ENCODE results near the gene PITPNC1.

The PITPNC1 gene

GRCh38 chr17:67563692-67564228 lies 186.7 kb downstream of the PITPNC1 start:
- Histone ChIP-seq H3K4me3 (replicated peaks; ENCODE audit: low read depth, low read length) (no peak overlapping the region), H3K27me3 (replicated peaks; ENCODE audit: control insufficient read depth, insufficient read depth, low read length) (no peaks in the 10 kb centered on the region), H3K36me3 (ENCODE audit: control insufficient read depth, insufficient read depth, low read length) (no peaks in the 10 kb centered on the region; the same call in 1 of the 2 replicates)
- no peak for DNase-seq (ENCODE audit: extremely low read depth, insufficient read length)
- TF ChIP-seq, protein P1, sequence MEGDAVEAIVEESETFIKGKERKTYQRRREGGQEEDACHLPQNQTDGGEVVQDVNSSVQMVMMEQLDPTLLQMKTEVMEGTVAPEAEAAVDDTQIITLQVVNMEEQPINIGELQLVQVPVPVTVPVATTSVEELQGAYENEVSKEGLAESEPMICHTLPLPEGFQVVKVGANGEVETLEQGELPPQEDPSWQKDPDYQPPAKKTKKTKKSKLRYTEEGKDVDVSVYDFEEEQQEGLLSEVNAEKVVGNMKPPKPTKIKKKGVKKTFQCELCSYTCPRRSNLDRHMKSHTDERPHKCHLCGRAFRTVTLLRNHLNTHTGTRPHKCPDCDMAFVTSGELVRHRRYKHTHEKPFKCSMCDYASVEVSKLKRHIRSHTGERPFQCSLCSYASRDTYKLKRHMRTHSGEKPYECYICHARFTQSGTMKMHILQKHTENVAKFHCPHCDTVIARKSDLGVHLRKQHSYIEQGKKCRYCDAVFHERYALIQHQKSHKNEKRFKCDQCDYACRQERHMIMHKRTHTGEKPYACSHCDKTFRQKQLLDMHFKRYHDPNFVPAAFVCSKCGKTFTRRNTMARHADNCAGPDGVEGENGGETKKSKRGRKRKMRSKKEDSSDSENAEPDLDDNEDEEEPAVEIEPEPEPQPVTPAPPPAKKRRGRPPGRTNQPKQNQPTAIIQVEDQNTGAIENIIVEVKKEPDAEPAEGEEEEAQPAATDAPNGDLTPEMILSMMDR (IDR thresholded peaks at IDR 0.05; ENCODE audit: insufficient read depth, low read length, poor library complexity, severe bottlenecking): no peak

DNA sequence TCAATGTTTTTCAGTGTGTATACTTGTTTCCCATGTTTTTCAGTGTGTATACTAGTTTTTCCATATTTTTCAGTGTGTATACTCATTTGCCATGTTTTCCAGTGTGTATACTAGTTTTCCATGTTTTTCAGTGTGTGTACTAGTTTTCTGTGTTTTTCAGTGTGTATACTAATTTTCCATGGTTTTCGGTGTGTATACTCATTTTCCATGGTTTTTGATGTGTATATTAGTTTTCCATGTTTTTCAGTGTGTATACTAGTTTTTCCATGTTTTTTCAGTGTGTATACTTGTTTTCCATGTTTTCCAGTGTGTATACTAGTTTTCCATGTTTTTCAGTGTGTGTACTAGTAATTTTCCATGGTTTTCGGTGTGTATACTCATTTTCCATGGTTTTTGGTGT lies 188.0 kb downstream of the PITPNC1 start:
- DNase-seq (ENCODE audit: extremely low read depth, insufficient read length): no peak
- Histone ChIP-seq H3K4me3 (replicated peaks; ENCODE audit: low read depth, low read length) (no peak overlapping the region), H3K27me3 (replicated peaks; ENCODE audit: control insufficient read depth, insufficient read depth, low read length) (no peaks in the 10 kb centered on the region), H3K36me3 (ENCODE audit: control insufficient read depth, insufficient read depth, low read length) (no peaks in the 10 kb centered on the region; the same call in 1 of the 2 replicates)
- TF ChIP-seq, protein P1 (IDR thresholded peaks at IDR 0.05; ENCODE audit: insufficient read depth, low read length, poor library complexity, severe bottlenecking): no peak

DNA sequence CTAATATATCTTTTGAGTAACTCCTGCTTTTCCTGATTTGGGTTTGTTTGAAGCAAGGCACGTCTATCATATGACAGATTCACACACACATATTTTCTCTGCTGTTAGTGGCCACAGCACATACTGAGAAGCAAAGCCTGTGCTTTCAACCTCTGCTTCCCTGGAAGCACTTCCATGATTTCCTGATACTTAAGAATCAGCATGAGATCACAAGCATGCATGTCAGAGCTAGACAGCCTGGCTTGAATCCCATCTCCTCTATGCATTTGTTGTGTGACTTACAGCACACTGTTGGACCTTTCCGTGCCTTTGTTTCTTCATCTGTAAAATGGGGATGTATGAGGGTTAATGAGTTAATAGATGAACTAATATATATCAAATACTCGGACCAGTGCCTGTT lies 189.6 kb downstream of the PITPNC1 start:
- TF ChIP-seq, protein P1 (IDR thresholded peaks at IDR 0.05; ENCODE audit: insufficient read depth, low read length, poor library complexity, severe bottlenecking): no peak
- Histone ChIP-seq H3K4me3 (replicated peaks; ENCODE audit: low read depth, low read length) (no peak overlapping the region), H3K36me3 (ENCODE audit: control insufficient read depth, insufficient read depth, low read length) (no peaks in the 10 kb centered on the region), H3K27me3 (replicated peaks; ENCODE audit: control insufficient read depth, insufficient read depth, low read length) (no peaks in the 10 kb centered on the region)
- DNase-seq (ENCODE audit: extremely low read depth, insufficient read length): no peak

- Histone ChIP-seq H3K27me3 (replicated peaks; ENCODE audit: control insufficient read depth, insufficient read depth, low read length) (no peaks in the 10 kb centered on the region), H3K36me3 (ENCODE audit: control insufficient read depth, insufficient read depth, low read length) (no peaks in the 10 kb centered on the region), H3K4me3 (replicated peaks; ENCODE audit: low read depth, low read length) (no peak overlapping the region)
- no peak for DNase-seq (ENCODE audit: extremely low read depth, insufficient read length)
- TF ChIP-seq, protein P1 (IDR thresholded peaks at IDR 0.05; ENCODE audit: insufficient read depth, low read length, poor library complexity, severe bottlenecking): no peak
These were observed 192.0 kb downstream of the PITPNC1 start for GRCh38 chr17:67569015-67569451.

DNA sequence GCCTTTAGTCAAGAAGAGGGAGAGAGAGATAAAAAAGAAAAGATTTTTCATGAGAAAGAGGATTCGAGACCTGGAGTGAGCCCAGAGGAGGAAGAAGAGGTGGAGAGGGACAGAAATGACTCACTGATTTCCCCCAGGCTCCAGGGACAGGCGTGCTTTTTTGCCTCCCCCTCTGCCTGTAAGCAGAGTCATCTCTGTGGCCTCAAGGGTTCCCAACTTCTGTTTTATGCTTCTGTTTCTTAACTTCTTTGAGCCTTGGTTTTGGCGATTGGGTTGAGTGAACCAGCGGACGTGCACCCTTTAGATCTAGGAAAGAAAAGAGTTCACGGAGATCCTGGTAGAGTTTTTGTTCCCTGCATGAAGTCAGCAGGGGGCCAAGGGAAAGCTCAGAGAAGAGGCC lies 192.8 kb downstream of the PITPNC1 start:
- Histone ChIP-seq H3K36me3 (ENCODE audit: control insufficient read depth, insufficient read depth, low read length) (no peaks in the 10 kb centered on the region), H3K4me3 (replicated peaks; ENCODE audit: low read depth, low read length) (peak overlapping the region; percentile 40; the same call in 1 of the 2 replicates), H3K27me3 (replicated peaks; ENCODE audit: control insufficient read depth, insufficient read depth, low read length) (no peaks in the 10 kb centered on the region)
- peak; percentile 40 for DNase-seq (ENCODE audit: extremely low read depth, insufficient read length)
- TF ChIP-seq, protein P1 (IDR thresholded peaks at IDR 0.05; ENCODE audit: insufficient read depth, low read length, poor library complexity, severe bottlenecking): no peak

- Histone ChIP-seq H3K27me3 (replicated peaks; ENCODE audit: control insufficient read depth, insufficient read depth, low read length) (no peaks in the 10 kb centered on the region), H3K4me3 (replicated peaks; ENCODE audit: low read depth, low read length) (no peak overlapping the region; the same call in 1 of the 2 replicates), H3K36me3 (ENCODE audit: control insufficient read depth, insufficient read depth, low read length) (no peaks in the 10 kb centered on the region)
- DNase-seq (ENCODE audit: extremely low read depth, insufficient read length): no peak
- TF ChIP-seq, protein P1 (IDR thresholded peaks at IDR 0.05; ENCODE audit: insufficient read depth, low read length, poor library complexity, severe bottlenecking): no peak
These were observed 193.7 kb downstream of the PITPNC1 start for GRCh38 chr17:67570797-67571196.
